ENCODE data around the gene MVB12B. TPM values are rescaled to one million over a fixed set of nuclear protein-coding genes. Genes with fewer than 3 reads are reported as not detected.

Gene MVB12B
- total RNA-seq, 1 experiment from 2014 or later: 9.4 TPM

DNA sequence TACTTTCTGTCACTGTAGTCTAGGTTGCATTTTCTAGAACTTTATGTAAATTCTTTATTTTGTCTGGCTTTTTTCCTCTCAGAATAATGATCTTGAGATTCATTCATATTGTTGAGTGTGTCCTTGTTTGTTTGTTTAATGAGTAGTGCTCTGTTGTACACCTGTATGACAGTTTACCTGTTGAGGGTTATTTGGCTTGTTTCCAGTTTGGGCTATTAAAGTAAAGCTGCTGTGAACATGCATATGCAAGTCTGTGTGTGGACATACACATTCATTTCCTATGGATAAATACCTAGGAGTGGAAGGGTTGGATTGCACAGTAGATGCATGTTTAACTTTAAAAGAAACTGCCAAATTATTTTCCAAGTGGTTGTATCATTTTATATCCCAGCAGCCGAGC is 30.4 kb downstream of the MVB12B start:
- POLR2A ChIA-PET: interaction anchor here (0.6 kb wide), 1 partner anchor 9 kb away, joined by 11 read pairs; no protein-coding TSS in a partner anchor
- TF ChIP-seq, protein P1, sequence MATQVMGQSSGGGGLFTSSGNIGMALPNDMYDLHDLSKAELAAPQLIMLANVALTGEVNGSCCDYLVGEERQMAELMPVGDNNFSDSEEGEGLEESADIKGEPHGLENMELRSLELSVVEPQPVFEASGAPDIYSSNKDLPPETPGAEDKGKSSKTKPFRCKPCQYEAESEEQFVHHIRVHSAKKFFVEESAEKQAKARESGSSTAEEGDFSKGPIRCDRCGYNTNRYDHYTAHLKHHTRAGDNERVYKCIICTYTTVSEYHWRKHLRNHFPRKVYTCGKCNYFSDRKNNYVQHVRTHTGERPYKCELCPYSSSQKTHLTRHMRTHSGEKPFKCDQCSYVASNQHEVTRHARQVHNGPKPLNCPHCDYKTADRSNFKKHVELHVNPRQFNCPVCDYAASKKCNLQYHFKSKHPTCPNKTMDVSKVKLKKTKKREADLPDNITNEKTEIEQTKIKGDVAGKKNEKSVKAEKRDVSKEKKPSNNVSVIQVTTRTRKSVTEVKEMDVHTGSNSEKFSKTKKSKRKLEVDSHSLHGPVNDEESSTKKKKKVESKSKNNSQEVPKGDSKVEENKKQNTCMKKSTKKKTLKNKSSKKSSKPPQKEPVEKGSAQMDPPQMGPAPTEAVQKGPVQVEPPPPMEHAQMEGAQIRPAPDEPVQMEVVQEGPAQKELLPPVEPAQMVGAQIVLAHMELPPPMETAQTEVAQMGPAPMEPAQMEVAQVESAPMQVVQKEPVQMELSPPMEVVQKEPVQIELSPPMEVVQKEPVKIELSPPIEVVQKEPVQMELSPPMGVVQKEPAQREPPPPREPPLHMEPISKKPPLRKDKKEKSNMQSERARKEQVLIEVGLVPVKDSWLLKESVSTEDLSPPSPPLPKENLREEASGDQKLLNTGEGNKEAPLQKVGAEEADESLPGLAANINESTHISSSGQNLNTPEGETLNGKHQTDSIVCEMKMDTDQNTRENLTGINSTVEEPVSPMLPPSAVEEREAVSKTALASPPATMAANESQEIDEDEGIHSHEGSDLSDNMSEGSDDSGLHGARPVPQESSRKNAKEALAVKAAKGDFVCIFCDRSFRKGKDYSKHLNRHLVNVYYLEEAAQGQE (IDR thresholded peaks at IDR 0.05; ENCODE audit: insufficient read depth in 1 of 2, low read depth in 2 of 2, low read length in 1 of 2): no peak
- TF ChIP-seq, protein P2, sequence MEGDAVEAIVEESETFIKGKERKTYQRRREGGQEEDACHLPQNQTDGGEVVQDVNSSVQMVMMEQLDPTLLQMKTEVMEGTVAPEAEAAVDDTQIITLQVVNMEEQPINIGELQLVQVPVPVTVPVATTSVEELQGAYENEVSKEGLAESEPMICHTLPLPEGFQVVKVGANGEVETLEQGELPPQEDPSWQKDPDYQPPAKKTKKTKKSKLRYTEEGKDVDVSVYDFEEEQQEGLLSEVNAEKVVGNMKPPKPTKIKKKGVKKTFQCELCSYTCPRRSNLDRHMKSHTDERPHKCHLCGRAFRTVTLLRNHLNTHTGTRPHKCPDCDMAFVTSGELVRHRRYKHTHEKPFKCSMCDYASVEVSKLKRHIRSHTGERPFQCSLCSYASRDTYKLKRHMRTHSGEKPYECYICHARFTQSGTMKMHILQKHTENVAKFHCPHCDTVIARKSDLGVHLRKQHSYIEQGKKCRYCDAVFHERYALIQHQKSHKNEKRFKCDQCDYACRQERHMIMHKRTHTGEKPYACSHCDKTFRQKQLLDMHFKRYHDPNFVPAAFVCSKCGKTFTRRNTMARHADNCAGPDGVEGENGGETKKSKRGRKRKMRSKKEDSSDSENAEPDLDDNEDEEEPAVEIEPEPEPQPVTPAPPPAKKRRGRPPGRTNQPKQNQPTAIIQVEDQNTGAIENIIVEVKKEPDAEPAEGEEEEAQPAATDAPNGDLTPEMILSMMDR (IDR thresholded peaks at IDR 0.05): no peak
- TF ChIP-seq POLR2AphosphoS5 (IDR thresholded peaks at IDR 0.05; ENCODE audit: low read depth, low read length): no peak
- no peak for TF ChIP-seq SIN3A (IDR thresholded peaks at IDR 0.05; ENCODE audit: borderline replicate concordance, insufficient read depth, low read depth, low read length)
- TF ChIP-seq TCF7L2 (IDR thresholded peaks at IDR 0.05; ENCODE audit: low read depth, low read length): no peak

DNA sequence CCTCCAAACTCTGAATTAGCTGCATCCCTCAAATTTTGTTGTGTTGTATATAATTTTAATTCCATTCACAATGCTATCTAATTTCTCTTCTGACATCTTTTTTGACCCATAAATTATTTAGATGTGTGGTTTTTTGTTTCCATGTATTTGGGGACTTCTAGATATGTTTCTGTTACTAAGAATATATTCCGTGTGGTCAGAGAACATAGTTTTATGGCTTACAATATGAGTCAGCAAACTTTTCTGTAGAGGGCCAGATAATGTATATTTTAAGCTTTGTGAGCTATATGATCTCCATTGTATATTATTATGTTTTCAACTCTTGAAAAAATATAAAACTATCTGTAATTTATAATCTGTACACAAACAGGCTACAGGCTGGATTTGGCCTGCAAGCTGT is 33.4 kb downstream of the MVB12B start:
- BruUV-seq (replicated peaks): no TSS peak
- in situ Hi-C loops (cut with HindIII; ENCODE audit: low pct_unique_long_range_greater_than_20kb, low sequenced_read_pairs): no loop called here
- ATAC-seq (no peak), DNase-seq (ENCODE audit: low read depth, low spot score) (no peak)
- ChIA-PET CTCF (no interaction called here), POLR2A (no interaction called here)
- H3K27ac ChIP-seq (ENCODE audit: low read length): no peak overlapping the region
- H3K27me3 ChIP-seq (ENCODE audit: control insufficient read depth, insufficient read depth, low read length): no peaks in the 10 kb centered on the region
- H3K9me3 ChIP-seq (ENCODE audit: control insufficient read depth, insufficient read depth, low read depth, low read length): peaks cover 34% of the 10 kb centered on the region; the same call in 1 of the 2 replicates
- H3K4me1 ChIP-seq (ENCODE audit: control insufficient read depth, insufficient read depth, low read length): no peaks in the 10 kb centered on the region; the same call in 1 of the 2 replicates
- H3K4me3 ChIP-seq (ENCODE audit: low read depth in 2 of 2, low read length in 2 of 2): no peak overlapping the region
- intact Hi-C loops (cut with micrococcal nuclease; ENCODE audit: unreplicated experiment): no loop called here
- no peaks in the 10 kb centered on the region for H3K36me3 ChIP-seq (ENCODE audit: control insufficient read depth, insufficient read depth, low read length)
- TF ChIP-seq, protein P1 (IDR thresholded peaks at IDR 0.05; ENCODE audit: insufficient read depth in 1 of 2, low read depth in 2 of 2, low read length in 1 of 2): no peak
- TF ChIP-seq, protein P2 (IDR thresholded peaks at IDR 0.05): no peak
- TF ChIP-seq POLR2AphosphoS5 (IDR thresholded peaks at IDR 0.05; ENCODE audit: low read depth, low read length) (no peak), TCF7L2 (IDR thresholded peaks at IDR 0.05; ENCODE audit: low read depth, low read length) (no peak), SIN3A (IDR thresholded peaks at IDR 0.05; ENCODE audit: borderline replicate concordance, insufficient read depth, low read depth, low read length) (no peak)

More for the DNA sequence above, 30.4 kb downstream of the MVB12B start:
- BruUV-seq (replicated peaks): no TSS peak
- H3K9me3 ChIP-seq (ENCODE audit: control insufficient read depth, insufficient read depth, low read depth, low read length): peaks cover 27% of the 10 kb centered on the region; the same call in 1 of the 2 replicates
- CTCF ChIA-PET: no interaction called here
- no peaks in the 10 kb centered on the region for H3K27me3 ChIP-seq (ENCODE audit: control insufficient read depth, insufficient read depth, low read length)
- intact Hi-C loops (cut with micrococcal nuclease; ENCODE audit: unreplicated experiment): no loop called here
- DNase-seq (ENCODE audit: low read depth, low spot score) (no peak), ATAC-seq (no peak)
- H3K4me3 ChIP-seq (ENCODE audit: low read depth in 2 of 2, low read length in 2 of 2): no peak overlapping the region
- no peaks in the 10 kb centered on the region for H3K4me1 ChIP-seq (ENCODE audit: control insufficient read depth, insufficient read depth, low read length)
- no peaks in the 10 kb centered on the region for H3K36me3 ChIP-seq (ENCODE audit: control insufficient read depth, insufficient read depth, low read length)
- in situ Hi-C loops (cut with HindIII; ENCODE audit: low pct_unique_long_range_greater_than_20kb, low sequenced_read_pairs): no loop called here
- no peak overlapping the region for H3K27ac ChIP-seq (ENCODE audit: low read length)
